ENCODE data around the gene HSPA1B.
"Not testable (repeated sequence)": the region's sequence is repeated elsewhere in the genome, so short reads cannot be mapped to it uniquely, and the experiment has no call there.

Gene HSPA1B

GRCh38 chr6:31850765-31851484 lies 23.4 kb downstream of the HSPA1B start:
- no peaks in the 10 kb centered on the region for H3K27me3 Mint-ChIP-seq
- ATAC-seq: no peak
- no peaks in the 10 kb centered on the region for H3K4me1 Mint-ChIP-seq
- no peaks in the 10 kb centered on the region for H3K9me3 Mint-ChIP-seq
- no peak for DNase-seq
- no peak overlapping the region for H3K27ac Mint-ChIP-seq
- H3K4me3 Mint-ChIP-seq: no peak overlapping the region
- H3K36me3 Mint-ChIP-seq (ENCODE audit: low read depth): no peaks in the 10 kb centered on the region

GRCh38 chr6:31851485-31851832 lies 23.9 kb downstream of the HSPA1B start:
- DNase-seq (no peak), ATAC-seq (no peak)
- H3K4me3 Mint-ChIP-seq: no peak overlapping the region
- H3K4me1 Mint-ChIP-seq: no peaks in the 10 kb centered on the region
- H3K27ac Mint-ChIP-seq: no peak overlapping the region
- H3K36me3 Mint-ChIP-seq (ENCODE audit: low read depth): no peaks in the 10 kb centered on the region
- H3K27me3 Mint-ChIP-seq: no peaks in the 10 kb centered on the region
- no peaks in the 10 kb centered on the region for H3K9me3 Mint-ChIP-seq

DNA sequence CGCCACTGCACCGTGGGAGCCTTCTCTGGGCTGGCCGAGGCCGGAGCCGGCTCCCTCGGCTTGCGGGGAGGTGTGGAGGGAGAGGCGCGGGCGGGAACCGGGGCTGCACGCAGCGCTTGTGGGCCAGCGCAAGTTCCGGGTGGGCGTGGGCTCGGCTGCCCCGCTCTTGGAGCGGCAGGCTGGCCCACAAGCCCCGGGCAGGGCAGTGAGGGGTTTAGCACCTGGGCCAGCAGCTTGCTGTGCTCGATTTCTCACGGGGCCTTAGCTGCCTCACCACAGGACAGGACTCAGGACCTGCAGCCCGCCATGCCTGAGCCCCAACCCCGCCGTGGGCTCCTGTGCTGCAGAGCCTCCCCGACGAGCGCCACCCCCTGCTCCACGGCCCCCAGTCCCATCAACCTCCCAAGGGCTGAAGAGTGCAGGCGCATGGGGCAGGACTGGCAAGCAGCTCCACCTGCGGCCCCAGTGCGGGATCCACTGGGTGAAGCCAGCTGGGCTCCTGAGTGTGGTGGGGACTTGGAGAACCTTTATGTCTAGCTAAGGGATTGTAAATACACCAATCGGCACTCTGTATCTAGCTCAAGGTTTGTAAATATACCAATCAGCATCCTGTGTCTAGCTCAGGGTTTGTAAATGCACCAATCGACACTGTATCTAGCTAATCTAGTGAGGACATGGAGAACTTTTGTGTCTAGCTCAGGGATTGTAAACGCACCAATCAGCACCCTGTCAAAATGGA lies 24.6 kb downstream of the HSPA1B start:
- not testable (repeated sequence) for H3K9me3 Mint-ChIP-seq; H3K4me1 Mint-ChIP-seq; H3K27ac Mint-ChIP-seq; DNase-seq; H3K36me3 Mint-ChIP-seq (ENCODE audit: low read depth); ATAC-seq; H3K27me3 Mint-ChIP-seq; H3K4me3 Mint-ChIP-seq

- H3K4me1 Mint-ChIP-seq: peaks cover 14% of the 10 kb centered on the region
- H3K27ac Mint-ChIP-seq; DNase-seq; H3K4me3 Mint-ChIP-seq; H3K27me3 Mint-ChIP-seq; H3K9me3 Mint-ChIP-seq; H3K36me3 Mint-ChIP-seq (ENCODE audit: low read depth); ATAC-seq: not testable (repeated sequence)
These were observed 30.2 kb downstream of the HSPA1B start for GRCh38 chr6:31857774-31858173.

- no peak for DNase-seq
- Mint-ChIP-seq H3K4me1 (peaks cover 24% of the 10 kb centered on the region), H3K9me3 (no peaks in the 10 kb centered on the region), H3K36me3 (ENCODE audit: low read depth) (peaks cover 8% of the 10 kb centered on the region), H3K27me3 (peaks cover 3% of the 10 kb centered on the region), H3K4me3 (no peak overlapping the region), H3K27ac (no peak overlapping the region)
- no peak for ATAC-seq
These were observed 31.2 kb downstream of the HSPA1B start for GRCh38 chr6:31858707-31859106.

DNA sequence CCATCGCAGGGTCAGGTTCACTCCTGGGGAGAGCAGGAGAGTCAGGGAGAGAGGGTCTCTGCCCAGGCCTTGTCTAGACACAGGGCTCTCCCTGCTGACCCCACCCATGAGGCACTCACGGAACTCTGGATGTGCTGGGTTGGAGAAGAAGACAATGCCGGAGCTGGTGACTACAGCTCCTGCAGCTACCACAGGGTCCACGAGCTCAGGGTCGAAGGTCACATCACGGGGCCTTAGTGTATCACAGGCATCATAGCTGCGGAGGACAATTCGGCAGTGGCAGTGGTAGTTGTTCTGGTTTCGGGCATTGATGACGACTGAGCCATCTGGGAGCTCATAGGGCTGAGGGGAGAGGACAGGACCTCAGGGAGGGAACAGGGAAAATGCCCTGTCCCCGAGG lies 32.4 kb downstream of the HSPA1B start:
- ATAC-seq: no peak
- Mint-ChIP-seq H3K27ac (no peak overlapping the region), H3K27me3 (peaks cover 3% of the 10 kb centered on the region), H3K36me3 (ENCODE audit: low read depth) (peaks cover 8% of the 10 kb centered on the region), H3K4me3 (no peak overlapping the region), H3K9me3 (no peaks in the 10 kb centered on the region), H3K4me1 (peaks cover 34% of the 10 kb centered on the region)
- no peak for DNase-seq

GRCh38 chr6:31860349-31860748 lies 32.8 kb downstream of the HSPA1B start:
- peaks cover 8% of the 10 kb centered on the region for H3K36me3 Mint-ChIP-seq (ENCODE audit: low read depth)
- H3K27me3 Mint-ChIP-seq: peaks cover 3% of the 10 kb centered on the region
- no peak for ATAC-seq
- H3K27ac Mint-ChIP-seq: no peak overlapping the region
- no peak overlapping the region for H3K4me3 Mint-ChIP-seq
- no peak for DNase-seq
- H3K4me1 Mint-ChIP-seq: peaks cover 38% of the 10 kb centered on the region
- no peaks in the 10 kb centered on the region for H3K9me3 Mint-ChIP-seq

DNA sequence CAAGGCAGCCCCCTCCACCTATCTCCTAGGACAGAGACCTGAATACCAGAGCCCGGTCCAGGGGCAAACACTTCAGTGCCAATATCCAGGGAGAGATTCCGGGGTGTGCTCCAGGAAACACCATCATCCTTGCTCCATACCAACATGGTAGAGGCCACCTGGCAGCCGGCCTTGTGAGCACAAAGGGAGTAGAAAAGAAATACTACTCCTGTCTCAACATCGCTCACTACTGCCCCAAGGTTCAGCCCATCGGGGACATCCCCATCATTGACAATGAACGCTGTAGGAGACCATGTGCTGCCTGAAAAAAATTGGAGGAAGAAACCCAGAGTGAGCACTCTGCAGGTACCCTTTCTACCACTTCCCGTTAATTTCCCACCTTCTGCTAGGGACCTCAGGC lies 33.6 kb downstream of the HSPA1B start:
- Mint-ChIP-seq H3K27me3 (peaks cover 3% of the 10 kb centered on the region), H3K27ac (peak overlapping the region; percentile 50), H3K4me3 (peak overlapping the region; percentile 90), H3K4me1 (peaks cover 38% of the 10 kb centered on the region), H3K36me3 (ENCODE audit: low read depth) (peaks cover 8% of the 10 kb centered on the region), H3K9me3 (no peaks in the 10 kb centered on the region)
- DNase-seq (no peak), ATAC-seq (no peak)

GRCh38 chr6:31861919-31862343 lies 34.4 kb downstream of the HSPA1B start:
- Mint-ChIP-seq H3K4me3 (peak overlapping the region; percentile 90), H3K27me3 (peaks cover 3% of the 10 kb centered on the region), H3K27ac (peak overlapping the region; percentile 96), H3K4me1 (peaks cover 38% of the 10 kb centered on the region), H3K9me3 (no peaks in the 10 kb centered on the region), H3K36me3 (ENCODE audit: low read depth) (peaks cover 8% of the 10 kb centered on the region)
- no peak for DNase-seq
- ATAC-seq: no peak

- H3K9me3 Mint-ChIP-seq: no peaks in the 10 kb centered on the region
- H3K4me3 Mint-ChIP-seq: peak within 1 kb of the TSS; percentile 90
- DNase-seq (peak; percentile 98), ATAC-seq (peak; percentile 96)
- peak within 1 kb of the TSS; percentile 96 for H3K27ac Mint-ChIP-seq
- H3K27me3 Mint-ChIP-seq: peaks cover 3% of the 10 kb centered on the region
- peaks cover 38% of the 10 kb centered on the region for H3K4me1 Mint-ChIP-seq
- H3K36me3 Mint-ChIP-seq (ENCODE audit: low read depth): peaks cover 6% of the 10 kb centered on the region
These were observed 35.1 kb downstream of the HSPA1B start, which contains the start of gene NEU1 for GRCh38 chr6:31862344-31863235. TSS of gene NEU1 (minus strand) at chr6:31862821. CDS start at chr6:31862776, 45 bp downstream.

DNA sequence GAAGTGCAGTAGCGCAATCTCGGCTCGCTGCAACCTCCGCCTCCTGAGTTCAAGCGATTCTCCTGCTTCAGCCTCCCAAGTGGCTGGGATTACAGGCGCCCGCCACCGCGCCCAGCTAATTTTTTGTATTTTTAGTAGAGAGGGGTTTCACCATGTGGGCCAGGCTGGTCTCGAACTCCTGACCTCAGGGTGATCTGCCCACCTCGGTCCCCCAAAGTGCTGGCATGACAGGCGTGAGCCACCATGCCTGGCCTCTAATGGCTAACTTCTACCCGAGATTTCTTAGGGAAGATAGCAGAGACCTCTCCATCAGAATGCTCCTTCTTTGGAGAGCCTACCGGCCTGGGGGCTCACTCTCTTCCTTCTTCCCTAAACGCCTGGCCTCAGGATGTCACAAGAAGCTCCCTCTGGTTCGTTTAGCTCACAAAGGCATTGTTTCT lies 36.6 kb downstream of the HSPA1B start:
- ATAC-seq; H3K9me3 Mint-ChIP-seq; H3K36me3 Mint-ChIP-seq (ENCODE audit: low read depth); H3K27me3 Mint-ChIP-seq: not testable (repeated sequence)
- H3K4me3 Mint-ChIP-seq: peak overlapping the region; percentile 90
- peak; percentile 20 for DNase-seq
- H3K4me1 Mint-ChIP-seq: peaks cover 38% of the 10 kb centered on the region
- H3K27ac Mint-ChIP-seq: peak overlapping the region; percentile 96

DNA sequence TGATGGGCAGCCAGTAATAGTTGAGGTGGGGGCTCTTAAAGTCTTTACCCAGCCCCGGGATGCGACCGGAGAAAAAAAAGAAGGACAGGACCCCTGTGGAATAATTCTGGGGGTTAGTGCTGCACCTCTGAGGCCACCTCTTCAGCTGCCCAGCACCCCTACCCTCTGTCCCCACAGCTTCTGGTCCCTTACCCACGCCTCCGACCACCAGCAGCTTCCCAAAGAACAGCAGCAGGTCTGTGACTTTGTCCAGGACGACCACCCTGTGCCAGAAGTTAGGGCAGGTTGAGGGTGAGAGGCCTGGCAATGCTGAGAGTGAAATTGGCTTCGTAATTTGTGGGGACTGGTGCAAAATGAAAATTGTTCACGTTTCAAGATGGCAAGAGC lies 37.3 kb downstream of the HSPA1B start:
- Mint-ChIP-seq H3K4me1 (peaks cover 38% of the 10 kb centered on the region), H3K36me3 (ENCODE audit: low read depth) (peaks cover 4% of the 10 kb centered on the region), H3K27ac (peak overlapping the region; percentile 37), H3K27me3 (peaks cover 4% of the 10 kb centered on the region), H3K9me3 (no peaks in the 10 kb centered on the region), H3K4me3 (no peak overlapping the region)
- no peak for DNase-seq
- no peak for ATAC-seq

DNA sequence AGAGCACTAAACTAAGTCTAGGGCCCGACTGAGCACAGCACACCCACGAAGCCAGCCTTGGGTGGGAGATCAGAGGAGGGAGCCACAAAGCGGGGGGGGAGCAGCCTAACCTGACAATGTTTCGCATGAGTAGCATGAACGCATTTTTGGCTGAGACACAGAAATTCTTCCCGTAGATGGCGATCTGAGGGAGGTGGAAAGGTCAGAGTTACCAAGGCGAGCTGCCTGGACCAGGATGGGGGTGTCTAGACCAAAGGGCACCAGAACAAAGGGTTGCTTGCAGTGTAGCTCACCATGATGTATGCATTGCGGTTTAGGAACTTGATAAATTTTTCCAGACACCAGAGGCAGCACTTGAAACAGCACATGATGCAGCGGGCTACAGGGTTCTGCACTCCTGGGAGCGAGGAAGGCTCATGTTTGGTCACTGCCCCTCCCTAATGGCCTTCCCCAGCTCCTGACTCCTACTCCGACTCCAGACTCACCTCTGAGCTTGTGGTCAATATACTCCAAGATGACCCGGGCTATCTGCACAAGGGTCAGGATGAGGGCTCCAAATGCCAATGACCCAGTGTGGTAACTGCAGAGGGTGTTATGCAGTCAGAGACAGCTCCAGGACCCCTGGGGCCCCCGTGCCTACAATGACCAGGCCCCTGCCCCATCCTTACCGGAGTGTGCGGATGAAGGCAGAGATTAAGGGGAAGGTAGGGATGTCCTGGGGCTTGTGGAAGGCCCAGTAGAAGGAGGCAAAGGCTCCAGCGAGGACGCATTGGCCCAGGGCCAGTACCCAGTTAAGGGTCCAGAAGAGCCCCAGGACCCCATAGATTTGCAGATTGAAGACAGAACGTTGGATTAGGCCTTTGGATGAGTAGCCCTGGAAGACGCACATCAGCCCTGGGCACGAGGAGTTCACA lies 37.9 kb downstream of the HSPA1B start:
- Mint-ChIP-seq H3K36me3 (ENCODE audit: low read depth) (peaks cover 4% of the 10 kb centered on the region), H3K9me3 (no peaks in the 10 kb centered on the region), H3K27me3 (peaks cover 4% of the 10 kb centered on the region), H3K27ac (peak overlapping the region; percentile 37), H3K4me3 (no peak overlapping the region), H3K4me1 (peaks cover 38% of the 10 kb centered on the region)
- peak; percentile 12 for DNase-seq
- ATAC-seq: peak; percentile 11

DNA sequence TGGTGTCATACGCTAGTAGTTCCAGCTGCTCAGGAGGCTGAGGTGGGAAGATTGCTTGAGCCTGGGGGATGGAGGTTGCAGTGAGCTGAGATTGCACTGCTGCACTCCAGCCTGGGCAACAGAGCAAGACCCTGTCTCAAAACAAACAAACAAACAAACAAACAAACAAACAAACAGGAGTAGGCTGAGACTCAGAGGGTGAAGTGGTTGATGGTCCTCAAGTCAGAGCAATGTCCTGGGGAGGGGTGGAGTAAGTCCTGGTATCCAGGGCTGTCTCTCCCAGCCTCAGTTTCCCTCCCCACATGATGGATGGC lies 41.1 kb downstream of the HSPA1B start:
- H3K4me3 Mint-ChIP-seq; DNase-seq; ATAC-seq; H3K36me3 Mint-ChIP-seq (ENCODE audit: low read depth); H3K27me3 Mint-ChIP-seq; H3K9me3 Mint-ChIP-seq; H3K27ac Mint-ChIP-seq: not testable (repeated sequence)
- H3K4me1 Mint-ChIP-seq: peaks cover 15% of the 10 kb centered on the region

All from activated naive CD8-positive, alpha-beta T cell treated with anti-CD3 and anti-CD28 coated beads, Interleukin-2, amount 50 U/mL, for 24 hours (primary cell).